Small intestine (tissue), 7 donors: ENCODE measurements around the gene RBM28. TPM values are rescaled to one million over a fixed set of nuclear protein-coding genes. Genes with fewer than 3 reads are reported as not detected.
A peak's percentile ranks its signal among the peaks of the same experiment; 100 is the strongest.

ENCODE experiments used
- DNase-seq, 2 donors: peaks; one replicate each; pipeline versions ENCODE4 v3.0.0 to v3.0.0-alpha.2; 2013
- FAIRE-seq: peaks from 2 replicates; lab custom pipeline; 2012; peaks lifted over from hg19 to GRCh38; lab: Jason Lieb, UNC
- H3K27ac ChIP-seq, 3 donors: one replicate each; pipeline ENCODE4 v1.5.1; 2013; ENCODE audit warnings: low read length in 2 of 3, mild to moderate bottlenecking in 2 of 3, control low read depth in 1 of 3, inconsistent platforms in 1 of 3, low read depth in 1 of 3, moderate library complexity in 1 of 3
- H3K27me3 ChIP-seq, 3 donors: one replicate each; pipeline ENCODE4 v1.6.1; 2013; ENCODE audit warnings: low read length in 3 of 3, inconsistent platforms in 1 of 3; ENCODE audit not compliant: control insufficient read depth in 3 of 3, insufficient read depth in 3 of 3
- H3K36me3 ChIP-seq, 3 donors: one replicate each; pipeline ENCODE4 v1.6.1; 2013; ENCODE audit warnings: low read length in 3 of 3, inconsistent platforms in 1 of 3, low read depth in 1 of 3, mild to moderate bottlenecking in 1 of 3, moderate library complexity in 1 of 3; ENCODE audit not compliant: control insufficient read depth in 3 of 3, insufficient read depth in 2 of 3
- H3K4me1 ChIP-seq, 3 donors: one replicate each; pipeline ENCODE4 v1.6.1; 2013; ENCODE audit warnings: low read length in 2 of 3, inconsistent platforms in 1 of 3, low read depth in 1 of 3, mild to moderate bottlenecking in 1 of 3, moderate library complexity in 1 of 3; ENCODE audit not compliant: control insufficient read depth in 3 of 3, insufficient read depth in 2 of 3
- H3K4me3 ChIP-seq, 3 donors: one replicate each; pipeline ENCODE4 v1.5.1; 2013; ENCODE audit warnings: low read length in 3 of 3, control low read depth in 1 of 3, inconsistent platforms in 1 of 3, low read depth in 1 of 3, mild to moderate bottlenecking in 1 of 3, moderate library complexity in 1 of 3
- H3K9me3 ChIP-seq, 2 donors: one replicate each; pipeline ENCODE4 v1.6.1; 2013; ENCODE audit warnings: low read depth in 1 of 2, low read length in 1 of 2; ENCODE audit not compliant: control insufficient read depth in 2 of 2, insufficient read depth in 1 of 2
- WGBS, 3 donors: extraction: QIAGEN DNeasy Blood & Tissue Kit; methylation state at CpG; one replicate each; pipeline ENCODE4 v1.1.7; 2013; 5-methylcytosine and 5-hydroxymethylcytosine counted together
- polyA plus RNA-seq, 4 donors: library from polyadenylated mRNA; stranded (reverse) in 3 of 4; unstranded in 1 of 4; fragments of 200-250 nt in 3 of 4; fragments of 120-200 nt in 1 of 4; gene quantifications; one replicate each; pipeline versions ENCODE4 v1.2.1 to v1.2.3, GENCODE V29; 2013
- donor health status: healthy with polysubstance abuse.
- donor health status: control.
- donor health status: control.
- donor health status: Bipolar disorder and iron deficiency.
- donor health status: healthy.

Gene RBM28
- polyA plus RNA-seq, 4 donors = 11.2 to 23.2 (median 14.6) TPM

- FAIRE-seq (no peak), DNase-seq (peak; percentile 27 to 58)
- no peak overlapping the region for H3K27ac ChIP-seq
- H3K36me3 ChIP-seq = peaks cover 7 to 42% (median 21%) of the 10 kb centered on the region in 3 donors
- no peaks in the 10 kb centered on the region for H3K9me3 ChIP-seq
- no peaks in the 10 kb centered on the region for H3K4me1 ChIP-seq
- 57 to 67% (median 59%) methylated on average over 3 of the region's 3 CpGs for WGBS, 3 donors
- H3K27me3 ChIP-seq = no peaks in the 10 kb centered on the region
- H3K4me3 ChIP-seq = no peak overlapping the region
Measured at GRCh38 chr7:128322040-128322643, 21.6 kb downstream of the RBM28 start.

GRCh38 chr7:128321044-128321422 lies 22.7 kb downstream of the RBM28 start:
- Histone ChIP-seq H3K36me3 (peaks cover 14 to 41% (median 24%) of the 10 kb centered on the region in 3 donors), H3K27ac (peak overlapping the region in 1 of 3 donors; percentile 45), H3K4me1 (no peaks in the 10 kb centered on the region), H3K4me3 (no peak overlapping the region), H3K27me3 (no peaks in the 10 kb centered on the region), H3K9me3 (no peaks in the 10 kb centered on the region)
- WGBS, 3 donors = 66 to 88% (median 77%) methylated on average over 5 of the region's 5 CpGs
- FAIRE-seq (no peak), DNase-seq (no peak)

GRCh38 chr7:128318691-128319090 lies 25.0 kb downstream of the RBM28 start:
- Histone ChIP-seq H3K27ac (no peak overlapping the region), H3K27me3 (no peaks in the 10 kb centered on the region), H3K4me1 (no peaks in the 10 kb centered on the region), H3K36me3 (peaks cover 14 to 38% (median 29%) of the 10 kb centered on the region in 3 donors), H3K9me3 (no peaks in the 10 kb centered on the region), H3K4me3 (no peak overlapping the region)
- FAIRE-seq (no peak), DNase-seq (no peak)
- 80 to 95% (median 90%) methylated on average over 5 of the region's 5 CpGs for WGBS, 3 donors

GRCh38 chr7:128311013-128311412 lies 32.7 kb downstream of the RBM28 start:
- no peak overlapping the region for H3K4me3 ChIP-seq
- DNase-seq (no peak), FAIRE-seq (no peak)
- H3K4me1 ChIP-seq = no peaks in the 10 kb centered on the region
- peaks cover 22 to 46% (median 25%) of the 10 kb centered on the region in 3 donors for H3K36me3 ChIP-seq
- H3K27me3 ChIP-seq = no peaks in the 10 kb centered on the region
- no peak overlapping the region for H3K27ac ChIP-seq
- no peaks in the 10 kb centered on the region for H3K9me3 ChIP-seq
- WGBS, 3 donors = 92 to 99% (median 96%) methylated on average over 3 of the region's 3 CpGs

GRCh38 chr7:128310499-128310898 lies 33.2 kb downstream of the RBM28 start:
- DNase-seq = peak in 1 of 2 donors; percentile 30
- H3K36me3 ChIP-seq = peaks cover 20 to 51% (median 24%) of the 10 kb centered on the region in 3 donors
- no peak for FAIRE-seq
- H3K27ac ChIP-seq = no peak overlapping the region
- no peaks in the 10 kb centered on the region for H3K9me3 ChIP-seq
- no peaks in the 10 kb centered on the region for H3K27me3 ChIP-seq
- no peaks in the 10 kb centered on the region for H3K4me1 ChIP-seq
- H3K4me3 ChIP-seq = no peak overlapping the region
- 52 to 76% (median 58%) methylated on average over 5 of the region's 5 CpGs for WGBS, 3 donors

- Histone ChIP-seq H3K27me3 (no peaks in the 10 kb centered on the region), H3K4me1 (no peaks in the 10 kb centered on the region), H3K9me3 (no peaks in the 10 kb centered on the region), H3K36me3 (peaks cover 19 to 54% (median 22%) of the 10 kb centered on the region in 3 donors), H3K27ac (no peak overlapping the region), H3K4me3 (no peak overlapping the region)
- DNase-seq = no peak
- WGBS, 3 donors = 94 to 97% (median 96%) methylated on average over 5 of the region's 5 CpGs
- FAIRE-seq = no peak
Measured at GRCh38 chr7:128309976-128310375, 33.7 kb downstream of the RBM28 start.

GRCh38 chr7:128309124-128309523 lies 34.6 kb downstream of the RBM28 start:
- FAIRE-seq = no peak
- H3K36me3 ChIP-seq = peaks cover 17 to 55% (median 18%) of the 10 kb centered on the region in 3 donors
- H3K27ac ChIP-seq = no peak overlapping the region
- no peaks in the 10 kb centered on the region for H3K9me3 ChIP-seq
- DNase-seq = no peak
- no peak overlapping the region for H3K4me3 ChIP-seq
- no peaks in the 10 kb centered on the region for H3K4me1 ChIP-seq
- no peaks in the 10 kb centered on the region for H3K27me3 ChIP-seq
- WGBS, 3 donors = 90 to 94% (median 92%) methylated on average over 6 of the region's 6 CpGs

- H3K27ac ChIP-seq = no peak overlapping the region
- peaks cover 16 to 51% (median 17%) of the 10 kb centered on the region in 3 donors for H3K36me3 ChIP-seq
- WGBS, 3 donors = 88 to 97% (median 96%) methylated on average over 2 of the region's 2 CpGs
- no peaks in the 10 kb centered on the region for H3K27me3 ChIP-seq
- no peak for FAIRE-seq
- no peak for DNase-seq
- H3K4me3 ChIP-seq = no peak overlapping the region
- H3K9me3 ChIP-seq = no peaks in the 10 kb centered on the region
- H3K4me1 ChIP-seq = no peaks in the 10 kb centered on the region
Measured at GRCh38 chr7:128307061-128307460, 36.6 kb downstream of the RBM28 start.

- no peak for FAIRE-seq
- Histone ChIP-seq H3K36me3 (peaks cover 5 to 38% (median 8%) of the 10 kb centered on the region in 3 donors), H3K9me3 (no peaks in the 10 kb centered on the region), H3K4me1 (peaks cover 0 to 1% (median 0%) of the 10 kb centered on the region in 3 donors), H3K27me3 (no peaks in the 10 kb centered on the region), H3K4me3 (no peak overlapping the region), H3K27ac (no peak overlapping the region)
- no peak for DNase-seq
- 92 to 100% (median 96%) methylated on average over 1 of the region's 1 CpG for WGBS, 3 donors
Measured at GRCh38 chr7:128304212-128304611, 39.5 kb downstream of the RBM28 start.
